ENCODE results near the gene GFM1.

DNA sequence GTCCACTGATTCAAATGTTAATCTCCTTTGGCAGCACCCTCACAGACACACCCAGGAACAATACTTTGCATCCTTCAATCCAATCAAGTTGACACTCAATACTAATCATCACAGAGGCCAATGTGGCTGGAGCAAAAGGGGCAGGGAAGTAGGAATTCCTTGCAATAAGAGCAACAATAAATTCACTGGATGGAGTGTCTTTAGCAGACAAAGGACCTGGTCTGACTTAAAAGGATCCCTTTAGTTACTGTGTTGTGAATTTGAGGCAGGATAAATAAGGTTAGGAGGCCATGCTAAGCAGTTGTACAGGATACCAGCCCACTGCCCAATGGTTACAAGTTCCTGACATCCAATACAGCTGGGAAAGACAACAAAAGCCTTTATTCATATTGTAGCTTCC is 12.3 kb upstream of the GFM1 start:
- TF ChIP-seq, protein P1, sequence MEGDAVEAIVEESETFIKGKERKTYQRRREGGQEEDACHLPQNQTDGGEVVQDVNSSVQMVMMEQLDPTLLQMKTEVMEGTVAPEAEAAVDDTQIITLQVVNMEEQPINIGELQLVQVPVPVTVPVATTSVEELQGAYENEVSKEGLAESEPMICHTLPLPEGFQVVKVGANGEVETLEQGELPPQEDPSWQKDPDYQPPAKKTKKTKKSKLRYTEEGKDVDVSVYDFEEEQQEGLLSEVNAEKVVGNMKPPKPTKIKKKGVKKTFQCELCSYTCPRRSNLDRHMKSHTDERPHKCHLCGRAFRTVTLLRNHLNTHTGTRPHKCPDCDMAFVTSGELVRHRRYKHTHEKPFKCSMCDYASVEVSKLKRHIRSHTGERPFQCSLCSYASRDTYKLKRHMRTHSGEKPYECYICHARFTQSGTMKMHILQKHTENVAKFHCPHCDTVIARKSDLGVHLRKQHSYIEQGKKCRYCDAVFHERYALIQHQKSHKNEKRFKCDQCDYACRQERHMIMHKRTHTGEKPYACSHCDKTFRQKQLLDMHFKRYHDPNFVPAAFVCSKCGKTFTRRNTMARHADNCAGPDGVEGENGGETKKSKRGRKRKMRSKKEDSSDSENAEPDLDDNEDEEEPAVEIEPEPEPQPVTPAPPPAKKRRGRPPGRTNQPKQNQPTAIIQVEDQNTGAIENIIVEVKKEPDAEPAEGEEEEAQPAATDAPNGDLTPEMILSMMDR (IDR thresholded peaks at IDR 0.05), result no peak
- TF ChIP-seq POLR2A (IDR thresholded peaks at IDR 0.05), result no peak
